Neuron (in vitro differentiated cells): ENCODE data around the gene EPS8.
"Not testable (repeated sequence)": the region's sequence is repeated elsewhere in the genome, so short reads cannot be mapped to it uniquely, and the experiment has no call there.

Experiments
- H2AFZ ChIP-seq: one replicate; pipeline ENCODE4 v1.6.1; 2013; ENCODE audit warnings: low read depth, mild to moderate bottlenecking, inconsistent platforms, low read length, moderate library complexity
- H3K27me3 ChIP-seq: one replicate; pipeline ENCODE4 v1.6.1; 2013; ENCODE audit warnings: low read length; ENCODE audit not compliant: insufficient read depth
- H3K36me3 ChIP-seq: one replicate; pipeline ENCODE4 v1.6.1; 2013; ENCODE audit warnings: low read length; ENCODE audit not compliant: insufficient read depth
- H3K4me1 ChIP-seq: one replicate; pipeline ENCODE4 v1.6.1; 2013; ENCODE audit warnings: low read length; ENCODE audit not compliant: insufficient read depth
- H3K4me3 ChIP-seq: 2 replicates; pipeline ENCODE4 v1.5.1; 2013; ENCODE audit warnings: mild to moderate bottlenecking, low read length, moderate library complexity
- H3K9me3 ChIP-seq: one replicate; pipeline ENCODE4 v1.6.1; 2013; ENCODE audit warnings: low read length

EPS8 gene

DNA sequence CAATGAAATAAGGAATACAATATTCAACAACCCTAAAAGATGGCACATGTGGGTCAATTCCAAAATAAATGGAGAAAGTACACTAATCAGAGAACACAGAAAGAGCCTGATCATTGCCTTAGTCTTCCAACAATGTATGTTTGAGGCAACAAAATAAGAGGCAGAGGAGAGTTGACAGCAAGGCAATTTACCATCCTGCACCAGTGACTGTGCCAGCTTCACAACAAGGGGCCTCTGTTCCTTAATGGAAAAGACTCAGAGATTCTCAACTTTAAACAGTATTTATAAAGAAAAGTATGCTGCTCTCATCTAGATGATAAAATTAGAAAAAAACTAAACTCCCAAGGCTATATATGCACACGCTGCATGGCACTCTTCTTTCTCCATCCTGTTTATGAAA is 25.9 kb downstream of the EPS8 start:
- Histone ChIP-seq H3K27me3 (no peaks in the 10 kb centered on the region), H3K36me3 (no peaks in the 10 kb centered on the region), H3K4me3 (no peak overlapping the region), H3K9me3 (peaks cover 2% of the 10 kb centered on the region), H3K4me1 (no peaks in the 10 kb centered on the region), H2AFZ (no peak overlapping the region)

DNA sequence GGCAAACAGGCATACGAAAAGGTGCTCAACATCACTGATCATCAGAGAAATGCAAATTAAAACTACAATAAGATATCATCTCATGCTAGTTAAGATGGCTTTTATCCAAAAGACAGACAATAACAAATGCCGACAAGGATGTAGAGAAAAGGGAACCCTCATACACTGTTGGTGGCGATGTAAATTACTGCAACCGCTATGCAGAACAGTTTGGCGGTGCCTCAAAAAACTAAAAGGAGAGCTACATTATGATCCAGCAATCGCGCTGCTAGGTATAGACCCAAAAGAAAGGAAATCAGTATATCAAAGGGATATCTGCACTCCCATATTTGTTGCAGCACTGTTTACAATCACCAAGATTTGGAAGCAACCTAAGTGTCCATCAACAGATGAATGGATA is 27.0 kb downstream of the EPS8 start:
- H3K9me3 ChIP-seq, H2AFZ ChIP-seq, H3K4me1 ChIP-seq, H3K4me3 ChIP-seq, H3K36me3 ChIP-seq, H3K27me3 ChIP-seq: not testable (repeated sequence)

DNA sequence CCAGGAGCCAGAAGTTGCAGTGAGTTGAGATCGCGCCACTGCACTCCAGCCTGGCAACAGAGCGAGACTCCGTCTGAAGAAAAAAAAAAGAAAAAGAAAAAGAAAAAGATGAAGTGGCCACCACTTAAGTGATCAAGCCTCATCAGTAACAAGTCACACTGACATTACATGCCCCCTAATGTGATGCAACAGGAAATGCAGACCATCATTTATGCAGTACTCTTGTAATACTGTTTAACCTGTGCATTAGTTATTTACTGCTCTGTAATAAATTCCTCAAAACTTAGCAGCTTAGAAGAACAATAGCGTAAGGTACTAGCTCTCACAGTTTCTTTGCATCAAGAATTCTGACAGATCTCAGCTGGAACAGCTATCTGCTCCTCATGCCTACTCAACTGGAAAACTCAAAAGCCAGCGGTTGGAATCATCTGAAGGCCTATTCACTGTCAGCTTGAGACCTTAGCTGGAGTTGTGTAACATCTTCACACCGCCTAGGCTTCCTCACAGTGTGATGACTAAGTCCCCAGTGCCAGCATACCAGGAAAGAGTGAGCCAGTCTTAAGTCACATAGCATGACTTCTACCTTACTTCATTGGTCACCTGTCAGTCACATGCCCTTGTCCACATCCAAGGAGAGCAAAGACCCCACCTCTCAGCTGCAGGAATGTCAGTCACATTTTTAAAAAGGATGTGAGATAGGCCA is 31.5 kb downstream of the EPS8 start:
- H2AFZ ChIP-seq = no peak overlapping the region
- H3K4me3 ChIP-seq = no peak overlapping the region
- H3K27me3 ChIP-seq = no peaks in the 10 kb centered on the region
- no peaks in the 10 kb centered on the region for H3K36me3 ChIP-seq
- H3K4me1 ChIP-seq = no peaks in the 10 kb centered on the region
- peaks cover 4% of the 10 kb centered on the region for H3K9me3 ChIP-seq

DNA sequence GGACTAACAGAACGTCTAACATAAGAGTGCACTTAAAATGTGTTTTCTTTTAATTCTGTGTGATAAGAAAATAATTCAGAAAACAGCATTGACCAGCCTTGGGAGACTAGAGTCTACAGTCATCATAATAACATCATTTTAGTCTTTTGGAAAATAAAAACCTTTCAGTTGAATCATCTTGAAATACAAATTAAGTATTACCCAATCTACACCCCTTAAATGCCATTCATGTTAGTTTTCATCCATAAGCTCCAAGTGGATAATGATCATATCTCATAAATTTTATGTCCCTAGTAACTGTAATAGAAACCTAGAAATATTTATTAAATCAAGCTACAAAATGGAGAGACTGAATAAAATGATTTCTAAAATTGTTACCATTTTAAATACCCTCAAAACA is 32.4 kb downstream of the EPS8 start:
- Histone ChIP-seq H3K36me3 (no peaks in the 10 kb centered on the region), H3K27me3 (no peaks in the 10 kb centered on the region), H3K4me3 (no peak overlapping the region), H3K4me1 (no peaks in the 10 kb centered on the region), H2AFZ (no peak overlapping the region), H3K9me3 (peaks cover 2% of the 10 kb centered on the region)

DNA sequence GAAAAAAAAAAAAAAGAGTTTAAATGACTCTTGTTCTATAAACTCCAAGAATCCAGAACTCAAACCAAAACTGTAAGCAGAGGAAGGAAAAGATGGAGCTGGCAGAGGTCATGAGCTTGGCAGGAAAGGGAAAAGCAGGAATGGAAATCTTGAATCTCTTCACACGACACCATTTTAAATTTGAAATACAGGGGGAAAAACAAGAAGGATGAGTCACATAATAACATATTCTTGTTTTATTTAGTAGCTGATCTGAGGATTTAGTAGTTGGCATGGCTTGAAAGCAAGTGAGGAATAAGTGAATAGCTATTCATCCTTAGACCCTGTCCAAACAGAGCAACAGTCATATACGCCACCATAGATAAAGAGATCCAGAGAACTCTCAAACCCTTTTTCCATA is 35.0 kb downstream of the EPS8 start:
- H3K4me1 ChIP-seq = no peaks in the 10 kb centered on the region

DNA sequence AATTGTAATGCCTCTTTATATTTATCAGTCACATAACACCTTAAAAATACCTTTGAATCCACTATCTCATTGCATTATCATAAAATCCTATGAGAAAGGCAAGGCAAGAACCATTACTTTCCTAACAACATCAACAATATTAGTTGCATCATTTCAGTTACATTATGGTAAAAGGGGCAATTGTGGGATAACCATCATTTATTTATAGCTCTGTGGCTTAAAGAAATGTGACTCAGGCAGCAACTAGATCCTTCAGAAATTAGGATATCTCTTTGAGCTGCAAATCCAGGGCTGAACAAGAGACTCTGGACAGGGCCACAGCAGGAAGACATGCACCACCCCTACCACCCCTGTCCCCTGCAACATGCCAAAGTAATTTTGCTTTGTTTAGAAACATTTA is 36.4 kb downstream of the EPS8 start:
- Histone ChIP-seq H3K27me3 (no peaks in the 10 kb centered on the region), H3K36me3 (no peaks in the 10 kb centered on the region), H2AFZ (no peak overlapping the region), H3K4me1 (no peaks in the 10 kb centered on the region), H3K9me3 (peaks cover 2% of the 10 kb centered on the region), H3K4me3 (no peak overlapping the region)

More for the DNA sequence above, 35.0 kb downstream of the EPS8 start:
- Histone ChIP-seq H3K36me3 (no peaks in the 10 kb centered on the region), H3K4me3 (no peak overlapping the region), H2AFZ (no peak overlapping the region), H3K9me3 (peaks cover 2% of the 10 kb centered on the region), H3K27me3 (no peaks in the 10 kb centered on the region)

DNA sequence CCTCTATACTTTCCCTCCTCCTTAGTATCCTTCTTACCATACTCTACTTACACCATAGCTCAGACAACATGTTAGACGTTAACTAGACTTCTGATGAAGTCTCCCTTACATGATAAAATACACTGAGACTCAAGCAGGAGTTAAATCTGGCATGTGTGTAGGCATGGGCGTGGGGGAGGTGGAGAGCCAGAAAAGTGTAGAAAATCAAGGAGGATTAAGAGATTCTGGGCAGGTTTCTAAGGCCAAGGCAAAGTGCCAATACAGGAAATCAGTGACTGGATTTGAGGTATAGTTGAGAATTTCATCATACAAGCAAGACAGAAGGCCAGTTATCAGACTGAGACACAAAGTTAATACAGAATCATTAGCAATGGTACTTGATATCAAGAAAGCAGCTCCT is 37.4 kb downstream of the EPS8 start:
- no peak overlapping the region for H3K4me3 ChIP-seq
- no peaks in the 10 kb centered on the region for H3K4me1 ChIP-seq
- H3K27me3 ChIP-seq = no peaks in the 10 kb centered on the region

DNA sequence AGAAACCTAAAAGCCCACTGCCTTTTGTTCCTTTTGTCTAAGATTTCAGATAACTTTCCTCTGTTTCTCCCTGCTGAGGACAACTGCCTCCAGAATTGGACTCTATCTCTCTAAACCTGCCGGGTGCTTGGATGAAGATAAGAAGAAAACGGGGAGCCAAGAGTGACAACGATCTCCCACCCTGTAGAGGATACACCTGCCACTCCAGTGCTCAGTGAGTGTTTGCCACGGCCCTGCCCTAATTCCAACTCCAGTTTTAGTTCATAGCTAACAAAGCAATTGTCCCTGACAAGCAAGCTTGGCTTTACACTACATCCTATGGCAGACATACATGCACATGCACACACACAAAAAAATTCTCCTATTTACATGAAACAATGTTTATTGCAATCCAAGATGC is 39.3 kb downstream of the EPS8 start:
- Histone ChIP-seq H3K4me3 (no peak overlapping the region), H3K27me3 (no peaks in the 10 kb centered on the region), H3K4me1 (no peaks in the 10 kb centered on the region), H2AFZ (no peak overlapping the region), H3K36me3 (no peaks in the 10 kb centered on the region), H3K9me3 (peaks cover 2% of the 10 kb centered on the region)

More for the DNA sequence above, 37.4 kb downstream of the EPS8 start:
- Histone ChIP-seq H3K36me3 (no peaks in the 10 kb centered on the region), H3K9me3 (peaks cover 2% of the 10 kb centered on the region), H2AFZ (no peak overlapping the region)

DNA sequence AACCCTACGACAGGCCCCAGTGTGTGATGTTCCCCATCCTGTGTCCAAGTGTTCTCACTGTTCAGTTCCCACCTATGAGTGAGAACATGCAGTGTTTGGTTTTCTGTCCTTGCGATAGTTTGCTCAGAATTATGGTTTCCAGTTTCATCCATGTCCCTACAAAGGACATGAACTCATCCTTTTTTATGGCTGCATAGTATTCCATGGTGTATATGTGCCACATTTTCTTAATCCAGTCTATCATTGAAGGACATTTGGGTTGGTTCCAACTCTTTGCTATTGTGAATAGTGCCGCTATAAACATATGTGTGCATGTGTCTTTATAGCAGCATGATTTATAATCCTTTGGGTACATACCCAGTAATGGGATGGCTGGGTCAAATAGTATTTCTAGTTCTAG is 47.3 kb downstream of the EPS8 start:
- H3K4me3 ChIP-seq, H3K27me3 ChIP-seq, H3K9me3 ChIP-seq, H3K36me3 ChIP-seq, H3K4me1 ChIP-seq, H2AFZ ChIP-seq: not testable (repeated sequence)

DNA sequence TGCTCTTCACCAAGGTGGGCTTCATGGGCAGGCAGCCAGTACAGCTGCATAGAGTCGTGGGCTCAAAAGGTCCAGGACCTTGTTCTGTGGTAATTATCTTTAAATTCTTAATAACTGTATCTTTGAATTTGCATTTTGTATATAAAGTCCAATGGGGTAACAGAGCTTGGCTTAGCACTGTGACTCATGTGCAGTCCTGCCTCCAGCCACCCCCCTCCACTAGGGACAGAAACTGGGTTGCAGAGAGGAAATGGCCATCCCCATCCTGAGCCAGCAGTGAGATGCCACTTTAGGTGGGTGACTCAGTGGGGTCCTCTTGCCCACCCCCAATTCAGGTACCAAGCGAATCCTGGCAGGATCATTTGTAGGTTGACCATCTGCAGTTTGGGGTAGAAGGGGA is 48.1 kb downstream of the EPS8 start:
- Histone ChIP-seq H3K4me3 (no peak overlapping the region), H3K27me3 (no peaks in the 10 kb centered on the region), H3K9me3 (no peaks in the 10 kb centered on the region), H2AFZ (no peak overlapping the region), H3K36me3 (no peaks in the 10 kb centered on the region), H3K4me1 (no peaks in the 10 kb centered on the region)

DNA sequence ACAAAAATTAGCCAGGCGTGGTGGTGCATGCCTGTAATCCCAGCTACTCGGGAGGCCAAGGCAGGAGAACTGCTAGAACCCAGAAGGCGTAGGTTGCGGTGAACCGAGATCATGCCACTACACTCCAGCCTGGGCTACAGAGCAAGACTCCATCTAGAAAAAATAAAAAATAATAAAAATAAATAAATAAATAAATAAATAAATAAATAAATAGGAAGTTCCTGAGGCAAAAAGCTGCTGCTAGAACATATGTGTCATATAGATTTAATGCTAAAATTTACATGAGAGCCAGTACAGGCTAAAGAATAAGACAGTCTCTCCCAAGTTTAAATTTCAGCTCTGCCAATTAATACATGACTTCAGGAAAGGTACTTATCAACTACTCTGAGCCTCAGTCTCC is 48.8 kb downstream of the EPS8 start:
- not testable (repeated sequence) for H3K4me3 ChIP-seq, H3K27me3 ChIP-seq, H3K9me3 ChIP-seq, H3K4me1 ChIP-seq, H2AFZ ChIP-seq, H3K36me3 ChIP-seq

DNA sequence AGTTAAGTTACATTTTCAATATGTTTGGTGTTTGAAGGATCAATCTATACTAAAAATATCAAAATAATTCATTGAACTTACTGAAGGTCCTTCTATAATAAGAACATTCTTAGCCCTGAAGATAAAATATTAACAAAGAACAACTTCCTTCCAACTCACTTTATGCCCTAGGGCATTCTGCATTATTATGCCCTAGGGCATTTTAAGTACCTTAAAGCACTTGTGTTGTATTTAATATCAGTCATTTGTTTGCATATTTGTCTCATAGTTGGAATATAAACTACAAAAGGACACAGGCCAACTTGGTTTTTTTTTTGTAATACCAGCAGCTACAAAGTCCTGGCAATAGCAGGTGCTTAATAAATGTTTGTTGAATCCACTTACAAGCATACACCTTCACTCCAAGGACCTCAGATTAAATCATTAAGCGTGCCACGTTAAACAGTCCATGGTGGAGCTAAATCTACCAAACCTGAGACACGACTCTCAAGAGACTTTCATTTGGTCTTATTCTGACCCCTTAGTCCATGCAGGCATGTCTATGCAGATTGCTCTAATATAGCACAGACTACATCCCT is 50.7 kb downstream of the EPS8 start:
- H3K36me3 ChIP-seq = no peaks in the 10 kb centered on the region
- H3K4me3 ChIP-seq = no peak overlapping the region
- H3K9me3 ChIP-seq = no peaks in the 10 kb centered on the region
- no peaks in the 10 kb centered on the region for H3K4me1 ChIP-seq
- H3K27me3 ChIP-seq = no peaks in the 10 kb centered on the region
- no peak overlapping the region for H2AFZ ChIP-seq

DNA sequence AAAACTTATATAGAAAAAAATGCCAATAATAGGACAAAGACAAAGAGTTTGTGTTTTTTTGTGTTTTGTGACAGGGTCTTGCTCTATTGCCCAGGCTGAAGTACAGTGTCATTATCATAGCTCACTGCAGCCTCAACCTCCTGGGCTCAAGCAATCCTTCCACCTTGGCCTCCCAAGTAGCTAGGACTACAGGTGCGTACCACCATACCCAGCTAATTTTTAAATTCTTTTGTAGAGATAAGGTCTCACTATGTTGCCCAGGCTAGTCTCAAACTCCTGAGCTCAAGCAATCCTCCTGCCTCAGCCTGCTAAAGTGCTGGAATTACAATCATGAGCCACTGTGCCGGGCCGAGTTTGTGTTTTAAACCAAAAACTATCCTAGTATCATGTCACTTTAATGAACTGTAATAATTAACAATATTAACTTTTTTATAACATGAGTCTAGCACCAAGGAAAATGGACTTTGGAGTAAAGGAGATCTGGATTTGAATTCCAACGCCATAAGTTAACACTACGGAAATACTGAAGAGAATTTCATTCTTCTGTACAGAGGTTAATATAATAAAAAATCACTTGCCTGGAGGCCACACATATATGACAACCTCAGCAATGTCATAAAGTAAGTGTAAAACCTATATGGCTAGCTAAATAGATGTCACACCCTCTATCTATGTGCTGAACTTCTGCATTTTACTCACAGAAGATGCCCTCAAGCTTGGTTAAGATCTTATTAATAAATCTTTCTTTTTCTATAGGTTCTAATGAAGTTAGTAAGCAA is 53.2 kb downstream of the EPS8 start:
- no peaks in the 10 kb centered on the region for H3K9me3 ChIP-seq
- H3K4me3 ChIP-seq = no peak overlapping the region
- no peaks in the 10 kb centered on the region for H3K27me3 ChIP-seq
- no peaks in the 10 kb centered on the region for H3K36me3 ChIP-seq
- H2AFZ ChIP-seq = no peak overlapping the region
- no peaks in the 10 kb centered on the region for H3K4me1 ChIP-seq
